ENCODE results near the gene PPM1A.

GRCh38 chr14:60215520-60216420, 33.3 kb upstream of the PPM1A start:
- TF ChIP-seq TCF7L2 (IDR thresholded peaks at IDR 0.05; ENCODE audit: low read depth, low read length): no peak
- TF ChIP-seq CTCF (IDR thresholded peaks at IDR 0.05): no peak

Data from Panc1 (cell line).